Coronary artery (tissue), 2 donors: ENCODE data around the gene GARIN5B.

Source experiments
- DNase-seq: peaks from one replicate; pipeline ENCODE4 v3.0.0-alpha.2; 2017; ENCODE audit warnings: low spot score
- H3K27ac ChIP-seq, 2 donors: fragments of 200-600 bp; sonication (generic); one replicate each; pipeline ENCODE4 v1.5.1; 2016 to 2019
- H3K4me3 ChIP-seq: fragments of 200-600 bp; sonication (generic); 2 replicates; pipeline ENCODE4 v1.5.1; 2016; ENCODE audit warnings: mild to moderate bottlenecking, moderate library complexity
- TF ChIP-seq, protein P1 (sequence below): fragments of 200-600 bp; sonication (generic); IDR thresholded peaks from one replicate; pipeline ENCODE4 v1.5.1; 2019; ENCODE audit warnings: antibody characterized with exemption

The GARIN5B gene

DNA sequence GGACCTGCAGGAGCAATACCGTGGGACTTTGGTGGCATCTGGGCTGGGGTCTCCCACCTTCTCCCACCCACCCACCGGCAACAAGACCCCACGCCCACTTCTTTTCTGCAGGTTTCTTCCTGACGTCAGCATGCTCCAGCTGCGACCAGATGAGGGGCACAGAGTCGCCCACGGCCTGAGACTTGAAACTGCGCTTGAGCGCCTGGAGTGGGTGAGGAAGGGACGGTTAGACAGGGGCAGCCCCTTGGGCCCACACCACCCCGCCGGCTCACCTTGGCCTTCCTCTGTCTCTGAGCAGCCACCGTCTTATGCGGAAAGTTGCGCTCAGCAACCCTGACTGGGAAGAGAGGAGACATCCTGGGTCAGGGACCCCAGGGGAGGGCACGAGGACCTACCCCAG lies 2.2 kb downstream of the GARIN5B start:
- TF ChIP-seq, protein P1, sequence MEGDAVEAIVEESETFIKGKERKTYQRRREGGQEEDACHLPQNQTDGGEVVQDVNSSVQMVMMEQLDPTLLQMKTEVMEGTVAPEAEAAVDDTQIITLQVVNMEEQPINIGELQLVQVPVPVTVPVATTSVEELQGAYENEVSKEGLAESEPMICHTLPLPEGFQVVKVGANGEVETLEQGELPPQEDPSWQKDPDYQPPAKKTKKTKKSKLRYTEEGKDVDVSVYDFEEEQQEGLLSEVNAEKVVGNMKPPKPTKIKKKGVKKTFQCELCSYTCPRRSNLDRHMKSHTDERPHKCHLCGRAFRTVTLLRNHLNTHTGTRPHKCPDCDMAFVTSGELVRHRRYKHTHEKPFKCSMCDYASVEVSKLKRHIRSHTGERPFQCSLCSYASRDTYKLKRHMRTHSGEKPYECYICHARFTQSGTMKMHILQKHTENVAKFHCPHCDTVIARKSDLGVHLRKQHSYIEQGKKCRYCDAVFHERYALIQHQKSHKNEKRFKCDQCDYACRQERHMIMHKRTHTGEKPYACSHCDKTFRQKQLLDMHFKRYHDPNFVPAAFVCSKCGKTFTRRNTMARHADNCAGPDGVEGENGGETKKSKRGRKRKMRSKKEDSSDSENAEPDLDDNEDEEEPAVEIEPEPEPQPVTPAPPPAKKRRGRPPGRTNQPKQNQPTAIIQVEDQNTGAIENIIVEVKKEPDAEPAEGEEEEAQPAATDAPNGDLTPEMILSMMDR: no peak
- DNase-seq: no peak
- no peak overlapping the region for H3K4me3 ChIP-seq
- H3K27ac ChIP-seq: no peak overlapping the region

DNA sequence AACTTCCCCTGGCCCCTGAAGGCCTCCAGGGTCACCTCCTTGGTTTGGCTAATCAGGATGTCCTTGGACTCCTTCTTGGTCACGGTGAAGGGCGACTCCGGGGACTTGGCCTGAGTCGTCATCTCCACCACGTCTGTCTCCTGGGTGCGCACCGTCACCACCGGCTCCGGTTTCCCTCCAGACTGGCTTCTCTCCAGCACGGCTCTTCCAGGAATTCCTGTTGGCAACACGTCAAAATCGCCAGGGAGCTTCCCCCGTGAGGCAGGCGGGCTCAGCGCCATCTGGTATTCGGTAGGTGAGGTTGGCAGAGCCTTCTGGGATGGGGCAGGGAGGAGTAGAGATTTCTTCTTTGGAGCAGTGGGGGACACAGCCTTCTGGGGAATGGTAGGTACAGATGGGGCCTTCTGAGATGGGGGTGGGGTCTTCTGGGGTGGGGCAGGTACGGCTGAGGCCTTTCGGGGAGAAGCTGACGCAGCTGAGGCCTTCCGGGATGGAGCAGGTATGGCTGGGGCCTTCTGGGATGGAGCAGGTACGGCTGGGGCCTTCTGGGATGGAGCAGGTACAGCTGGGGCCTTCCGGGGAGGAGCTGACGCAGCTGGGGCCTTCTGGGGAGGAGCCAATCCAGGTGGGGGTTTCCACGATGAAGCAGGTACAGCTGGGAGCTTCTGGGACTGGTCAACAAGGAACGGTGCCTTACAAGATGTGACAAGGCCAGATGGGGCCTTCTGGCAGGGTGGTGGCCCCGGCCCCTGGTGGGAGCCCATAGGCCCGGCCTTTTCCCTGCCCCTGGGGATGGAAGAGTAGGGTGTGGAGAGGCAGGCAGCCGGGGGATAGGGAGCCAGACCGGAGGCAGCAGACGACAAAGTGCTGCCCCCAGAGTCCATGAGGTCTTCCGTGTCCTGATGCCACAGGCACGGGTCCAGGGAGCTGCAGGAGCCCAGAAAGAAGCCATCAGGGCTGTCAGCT lies 3.8 kb downstream of the GARIN5B start:
- no peak for DNase-seq
- Histone ChIP-seq H3K4me3 (no peak overlapping the region), H3K27ac (no peak overlapping the region)
- TF ChIP-seq, protein P1: no peak

DNA sequence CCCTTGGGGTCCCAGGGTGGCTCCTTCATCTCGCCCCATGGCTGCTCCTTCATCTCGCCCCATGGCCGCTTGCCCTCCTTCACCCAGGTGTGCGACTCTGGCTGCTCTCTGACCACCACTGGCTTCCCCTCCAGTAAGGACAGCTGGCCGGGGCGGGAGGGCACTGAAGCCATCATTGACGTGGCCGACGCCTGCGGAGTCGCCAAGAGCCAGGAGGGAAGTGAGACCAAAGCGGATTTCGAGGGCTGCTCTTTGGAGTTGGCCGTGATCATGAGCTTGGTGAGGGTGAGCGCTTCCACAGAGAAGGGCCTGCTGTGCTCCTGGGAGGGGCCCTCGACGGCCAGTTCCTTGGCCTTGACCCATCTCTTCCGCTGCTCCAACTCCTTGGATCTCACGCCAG lies 4.6 kb downstream of the GARIN5B start:
- H3K27ac ChIP-seq: no peak overlapping the region
- no peak for DNase-seq
- TF ChIP-seq, protein P1: no peak
- H3K4me3 ChIP-seq: no peak overlapping the region

DNA sequence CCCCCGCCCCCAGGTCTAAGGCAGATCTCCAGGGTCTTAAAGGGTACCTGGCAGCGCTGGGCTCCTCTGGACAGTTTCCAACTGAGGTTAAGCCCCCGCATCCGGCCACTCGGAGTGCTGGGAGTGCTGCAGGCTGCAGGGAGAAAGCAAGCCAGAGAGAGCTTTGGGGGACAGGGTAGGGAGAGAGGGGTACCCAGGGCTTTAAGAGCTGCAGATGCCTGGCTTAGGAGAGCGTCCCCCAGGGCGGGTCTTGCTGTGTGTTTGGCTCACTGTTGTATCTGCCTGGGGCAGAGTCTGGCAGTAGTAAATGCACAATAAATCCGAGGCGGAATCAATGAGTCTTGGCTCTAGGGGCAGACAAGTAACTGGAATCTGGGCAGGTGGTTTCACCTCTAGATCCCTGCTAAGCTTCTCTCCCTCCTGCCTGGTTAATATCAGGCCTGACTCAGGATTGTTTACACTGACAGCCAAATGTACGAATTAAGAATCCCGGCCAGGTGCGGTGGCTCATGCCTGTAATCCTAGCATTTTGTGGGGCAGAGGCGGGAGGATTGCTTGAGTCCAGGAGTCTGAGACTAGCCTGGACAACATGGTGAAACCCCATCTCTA lies 7.7 kb downstream of the GARIN5B start:
- TF ChIP-seq, protein P1: no peak
- DNase-seq: no peak
- no peak overlapping the region for H3K4me3 ChIP-seq
- no peak overlapping the region for H3K27ac ChIP-seq

DNA sequence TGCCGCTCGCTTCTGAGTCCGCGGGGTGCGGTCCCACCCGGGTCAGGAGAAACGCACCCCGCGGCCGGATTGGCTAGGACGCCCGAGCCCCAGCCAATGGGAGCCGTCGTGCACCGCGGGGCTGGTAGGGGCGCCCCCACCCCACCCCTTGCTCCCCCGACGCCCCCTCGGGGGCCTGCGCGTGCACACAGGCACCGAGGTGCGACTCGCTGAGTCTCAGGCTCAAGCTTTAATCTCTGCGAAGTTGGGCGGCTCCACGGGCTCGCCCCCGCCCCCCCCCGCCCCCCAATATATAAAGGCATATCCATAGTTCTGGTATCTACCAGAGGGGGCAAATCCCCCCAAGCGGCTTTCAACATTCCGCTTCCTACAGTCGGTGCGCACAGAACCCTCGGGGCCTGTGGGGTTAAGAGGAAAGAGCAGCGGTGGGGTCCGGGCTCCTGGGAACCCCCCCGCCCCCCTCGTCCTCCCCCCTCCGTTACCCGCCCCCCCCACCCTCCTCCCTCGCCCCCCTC lies 8.3 kb downstream of the GARIN5B start, which contains the start of gene COX6B2:
TSS of gene COX6B2 (minus strand) at position 22 of the 515 bp plus-strand sequence. CDS start 198 bp downstream, outside the sequence.
- TF ChIP-seq, protein P1: no peak
- H3K27ac ChIP-seq: no peak within 1 kb of the TSS
- H3K4me3 ChIP-seq: peak within 1 kb of the TSS; percentile 70
- no peak for DNase-seq

DNA sequence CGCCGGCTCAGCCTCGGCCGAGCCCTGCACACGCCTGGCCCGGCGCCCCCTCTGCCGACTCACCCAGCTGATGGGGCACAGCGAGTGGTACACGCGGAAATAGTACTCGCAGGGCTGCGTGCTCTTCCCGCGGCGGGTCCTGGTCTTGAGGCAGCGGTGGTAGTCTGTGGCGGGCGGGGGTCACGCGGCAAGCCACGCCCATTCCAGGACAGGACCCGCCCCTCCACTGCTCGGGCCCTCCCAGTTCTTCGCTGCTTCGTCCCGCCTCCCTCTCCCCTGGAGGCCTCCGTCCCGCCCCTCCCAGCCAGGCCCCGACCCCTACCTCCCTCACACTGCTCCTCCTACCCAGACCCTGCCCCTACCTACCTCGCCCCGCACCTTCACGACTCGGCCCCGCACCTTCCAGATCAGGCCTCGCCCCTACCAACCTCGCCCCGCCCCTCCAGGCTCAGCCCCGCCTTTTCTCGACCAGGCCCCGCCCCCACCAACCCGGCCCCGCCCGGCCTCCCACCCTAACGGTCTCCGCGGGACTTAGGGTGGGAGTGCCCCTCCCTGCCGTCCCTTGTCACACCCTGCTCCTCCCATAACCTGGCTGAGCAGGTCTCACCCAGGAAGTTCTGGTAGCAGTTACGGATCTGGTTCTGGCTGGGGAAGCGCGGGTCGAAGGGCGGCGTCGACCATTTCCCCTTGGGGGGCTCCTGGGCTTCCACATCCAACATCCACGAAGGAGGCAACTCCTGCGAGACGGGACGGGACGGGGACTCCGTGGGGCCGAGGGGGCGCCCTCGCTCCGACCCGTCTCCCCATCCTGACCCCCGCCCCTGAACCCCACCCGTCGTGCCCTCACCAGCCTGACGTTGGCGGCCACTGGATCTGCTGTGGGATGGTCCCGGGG lies 9.0 kb downstream of the GARIN5B start:
- H3K4me3 ChIP-seq: peak overlapping the region; percentile 70
- H3K27ac ChIP-seq: no peak overlapping the region
- TF ChIP-seq, protein P1: no peak
- no peak for DNase-seq
